HCT116 (cell line): ENCODE results near the gene PDSS2. TPM values are rescaled to one million over a fixed set of nuclear protein-coding genes. Genes with fewer than 3 reads are reported as not detected.

Experiments
- ATAC-seq: fragments of 200-7000 bp; cut with Tn5 transposase; 2 replicates; pipeline ENCODE4 v1.9.1; 2020; ENCODE audit warnings: mild to moderate bottlenecking, moderate library complexity
- BruUV-seq: library from RNA; stranded (reverse); fragments of 400-500 nt; replicated peaks from 2 replicates; lab custom pipeline; 2021; lab: Mats Ljungman, UMichigan
- CTCF ChIA-PET: fragments of 300-600 bp; sonication (Branson Sonifier 250); formaldehyde crosslinking; loops from one replicate; lab custom pipeline; 2021; ENCODE audit warnings: antibody characterized with exemption; lab: Charles Lee
- POLR2A ChIA-PET: fragments of 300-600, 350-600 bp; sonication (Branson Sonifier 250); formaldehyde crosslinking; loops from one replicate; lab custom pipeline; 2021; ENCODE audit warnings: antibody characterized with exemption; lab: Charles Lee
- RAD21 ChIA-PET, 2 experiments: fragments of 300-600 bp; sonication (Branson Sonifier 250); formaldehyde crosslinking; loops; one replicate each; lab custom pipeline; 2023; ENCODE audit warnings: low total read pairs in 2 of 2; ENCODE audit not compliant: uncharacterized antibody in 2 of 2, unreplicated experiment in 2 of 2, low non-redundant PET in 1 of 2; lab: Charles Lee
- DNase-seq: peaks from one replicate; pipeline ENCODE4 v3.0.0-alpha.2; 2010; ENCODE audit warnings: low read depth, low spot score
- H2AFZ ChIP-seq: fragments of 200-600 bp; shearing (Covaris generic), sonication (generic); 2 replicates; pipeline ENCODE4 v1.6.1; 2017; ENCODE audit warnings: low read depth, mixed run types, mixed read lengths, antibody characterized with exemption, low read length; ENCODE audit not compliant: poor library complexity, severe bottlenecking
- H3K27ac ChIP-seq: 2 replicates; pipeline ENCODE4 v1.5.1; 2012; ENCODE audit warnings: low read depth, low read length
- H3K27me3 ChIP-seq: fragments of 200-600 bp; sonication (generic); 2 replicates; pipeline ENCODE4 v1.6.1; 2016; ENCODE audit warnings: mixed run types, low read length, mixed read lengths; ENCODE audit not compliant: insufficient read depth
- H3K36me3 ChIP-seq, 2 experiments: fragments of 200-500 bp in 1 of 2; fragments of 200-600 bp in 1 of 2; sonication (Bioruptor generic) in 1 of 2; sonication (generic) in 1 of 2; 2 replicates each; pipeline versions ENCODE4 v1.5.1 to v1.6.1; 2014 to 2016; ENCODE audit warnings: low read length in 2 of 2, inconsistent platforms in 1 of 2, mixed read lengths in 1 of 2, mixed run types in 1 of 2; ENCODE audit not compliant: insufficient read depth in 2 of 2, control insufficient read depth in 1 of 2
- H3K4me1 ChIP-seq, 2 experiments: fragments of 200-600 bp in 1 of 2; sonication (generic) in 1 of 2; 2 replicates each; pipeline versions ENCODE4 v1.5.1 to v1.6.1; 2012 to 2017; ENCODE audit warnings: low read length in 2 of 2, inconsistent platforms in 1 of 2, mild to moderate bottlenecking in 1 of 2, mixed read lengths in 1 of 2, mixed run types in 1 of 2, moderate library complexity in 1 of 2; ENCODE audit not compliant: insufficient read depth in 2 of 2, control insufficient read depth in 1 of 2
- H3K4me2 ChIP-seq: fragments of 200-600 bp; sonication (generic); 2 replicates; pipeline ENCODE4 v1.6.1; 2017; ENCODE audit warnings: mixed run types, low read length, mixed read lengths
- H3K4me3 ChIP-seq, 2 experiments: fragments of 200-600 bp in 1 of 2; sonication (generic) in 1 of 2; replicated peaks in 1 of 2; 2 replicates each; pipeline ENCODE4 v1.5.1; 2011 to 2016; ENCODE audit warnings: low read length in 2 of 2, control low read depth in 1 of 2, low read depth in 1 of 2, mild to moderate bottlenecking in 1 of 2, mixed read lengths in 1 of 2, mixed run types in 1 of 2
- H3K79me2 ChIP-seq: fragments of 200-600 bp; sonication (generic); 2 replicates; pipeline ENCODE4 v1.6.1; 2017; ENCODE audit warnings: mild to moderate bottlenecking, mixed run types, low read length, moderate library complexity, mixed read lengths; ENCODE audit not compliant: insufficient read depth
- H3K9ac ChIP-seq: fragments of 200-600 bp; sonication (generic); 2 replicates; pipeline ENCODE4 v1.6.1; 2016; ENCODE audit warnings: low read length, mixed read lengths
- H3K9me2 ChIP-seq: fragments of 200-600 bp; sonication (generic), shearing (Covaris generic); 2 replicates; pipeline ENCODE4 v1.6.1; 2017; ENCODE audit warnings: mixed run types, mild to moderate bottlenecking, moderate library complexity; ENCODE audit not compliant: insufficient read depth
- H3K9me3 ChIP-seq, 2 experiments: fragments of 200-500 bp in 1 of 2; fragments of 200-600 bp in 1 of 2; sonication (Bioruptor generic) in 1 of 2; sonication (generic) in 1 of 2; 2 replicates each; pipeline ENCODE4 v1.6.1; 2014 to 2017; ENCODE audit warnings: low read length in 2 of 2, mixed read lengths in 2 of 2, inconsistent platforms in 1 of 2, low read depth in 1 of 2, mild to moderate bottlenecking in 1 of 2, mixed run types in 1 of 2, moderate library complexity in 1 of 2; ENCODE audit not compliant: control insufficient read depth in 1 of 2, insufficient read depth in 1 of 2
- H4K20me1 ChIP-seq: fragments of 200-600 bp; sonication (generic), shearing (Covaris generic); 2 replicates; pipeline ENCODE4 v1.6.1; 2017; ENCODE audit warnings: mixed run types, mild to moderate bottlenecking, moderate library complexity; ENCODE audit not compliant: insufficient read depth
- CBX3 ChIP-seq: IDR thresholded peaks from 2 replicates; pipeline ENCODE4 v1.6.1; 2012; ENCODE audit warnings: low read depth
- CEBPB ChIP-seq: IDR thresholded peaks from 2 replicates; pipeline ENCODE4 v1.6.1; 2012; ENCODE audit warnings: low read depth
- EGR1 ChIP-seq: IDR thresholded peaks from 2 replicates; pipeline ENCODE4 v1.6.1; 2012; ENCODE audit warnings: low read depth
- ELF1 ChIP-seq: IDR thresholded peaks from 2 replicates; pipeline ENCODE4 v1.6.1; 2012; ENCODE audit warnings: low read depth, borderline replicate concordance
- EZH2phosphoT487 ChIP-seq: fragments of 200-600 bp; IDR thresholded peaks from 2 replicates; pipeline ENCODE4 v1.6.1; 2018; ENCODE audit warnings: antibody characterized with exemption, borderline replicate concordance
- FOSL1 ChIP-seq: IDR thresholded peaks from 2 replicates; pipeline ENCODE4 v1.6.1; 2012; ENCODE audit warnings: low read depth
- JUND ChIP-seq: IDR thresholded peaks from 2 replicates; pipeline ENCODE4 v1.6.1; 2012
- POLR2A ChIP-seq: IDR thresholded peaks from 2 replicates; pipeline ENCODE4 v1.7.0; 2011; ENCODE audit warnings: borderline replicate concordance; ENCODE audit not compliant: insufficient read depth, insufficient read length; ENCODE audit errors: extremely low read depth
- REST ChIP-seq: IDR thresholded peaks from 2 replicates; pipeline ENCODE4 v1.6.1; 2012; ENCODE audit warnings: low read depth
- SIN3A ChIP-seq: IDR thresholded peaks from 2 replicates; pipeline ENCODE4 v1.6.1; 2012; ENCODE audit warnings: low read depth
- SP1 ChIP-seq: IDR thresholded peaks from 2 replicates; pipeline ENCODE4 v1.6.1; 2012; ENCODE audit warnings: low read depth
- SRF ChIP-seq: IDR thresholded peaks from 2 replicates; pipeline ENCODE4 v1.6.1; 2012; ENCODE audit warnings: low read depth
- TCF7L2 ChIP-seq: IDR thresholded peaks from 2 replicates; pipeline ENCODE4 v1.7.0; 2011; ENCODE audit warnings: borderline replicate concordance, inconsistent platforms; ENCODE audit not compliant: insufficient read depth, insufficient read length; ENCODE audit errors: extremely low read depth
- YY1 ChIP-seq: IDR thresholded peaks from 2 replicates; pipeline ENCODE4 v1.6.1; 2011; ENCODE audit warnings: low read length, low read depth, moderate library complexity, mild to moderate bottlenecking; ENCODE audit not compliant: insufficient replicate concordance; ENCODE audit errors: extremely low read depth
- ZFX ChIP-seq: fragments of 450-650 bp; IDR thresholded peaks from 2 replicates; pipeline ENCODE4 v1.6.1; 2017
- intact Hi-C: fragments of 100-400 bp; cut with micrococcal nuclease; formaldehyde crosslinking; loops from 2 replicates; pipeline ENCODE4 v1.10.0; 2022
- total RNA-seq: library from RNA; stranded (reverse); gene quantifications from one replicate; pipeline ENCODE4 v1.2.1, GENCODE V29; 2021; ENCODE audit not compliant: unreplicated experiment

Gene PDSS2
- total RNA-seq, 1 experiment from 2014 or later = 12.2 TPM

GRCh38 chr6:107192830-107193229 is 266.5 kb downstream of the PDSS2 start:
- Histone ChIP-seq H3K27me3 (no peaks in the 10 kb centered on the region), H4K20me1 (no peaks in the 10 kb centered on the region), H3K4me3 (no peak overlapping the region), H2AFZ (no peak overlapping the region), H3K79me2 (no peaks in the 10 kb centered on the region), H3K9ac (no peak overlapping the region), H3K9me2 (no peaks in the 10 kb centered on the region), H3K9me3 (no peaks in the 10 kb centered on the region), H3K27ac (no peak overlapping the region), H3K36me3 (no peaks in the 10 kb centered on the region), H3K4me2 (no peak overlapping the region), H3K4me1 (no peaks in the 10 kb centered on the region)
- POLR2A ChIA-PET = no interaction called here
- DNase-seq (no peak), ATAC-seq (no peak)
- TF ChIP-seq CEBPB (no peak), YY1 (no peak), TCF7L2 (no peak), SIN3A (no peak), SRF (no peak), EZH2phosphoT487 (no peak), ZFX (no peak), ELF1 (no peak), CBX3 (no peak), SP1 (no peak), REST (no peak), FOSL1 (no peak), JUND (no peak), POLR2A (no peak), EGR1 (no peak)
- RAD21 ChIA-PET = no interaction called here
- intact Hi-C loops = no loop called here
- no TSS peak for BruUV-seq
- CTCF ChIA-PET = no interaction called here
